GM08714 (cell line): ENCODE measurements around the gene SORBS2.

Experiments used
- H3K4me3 ChIP-seq: fragments of 200-500 bp; sonication (Bioruptor generic); 2 replicates; pipeline ENCODE4 v1.5.1; 2014; ENCODE audit warnings: mild to moderate bottlenecking, low read length, inconsistent platforms
- ZNF274 ChIP-seq: IDR thresholded peaks from 2 replicates; pipeline ENCODE4 v1.6.1; 2012; ENCODE audit warnings: mild to moderate bottlenecking, low read depth, low read length

SORBS2 gene

DNA sequence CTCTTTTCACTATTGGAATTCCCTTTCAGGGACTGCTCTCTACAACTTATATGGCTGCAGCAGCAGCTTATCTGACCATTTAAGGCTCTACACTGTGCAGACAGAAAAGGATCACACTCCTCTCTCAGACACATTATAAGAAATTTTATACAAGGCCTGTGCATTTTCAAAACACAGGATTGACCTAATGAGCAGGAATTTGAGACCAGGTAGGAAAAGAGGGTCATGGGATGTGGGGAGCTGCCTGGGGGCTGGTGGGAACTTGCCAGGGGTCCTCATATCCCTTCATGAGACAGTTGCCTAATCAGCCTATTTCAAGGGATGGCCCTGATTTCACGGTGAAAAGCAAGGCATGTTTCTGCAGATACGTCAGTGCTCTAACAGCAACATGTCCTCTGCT is 77.1 kb downstream of the SORBS2 start:
- H3K4me3 ChIP-seq, result no peak overlapping the region
- no peak for TF ChIP-seq ZNF274

GRCh38 chr4:185734214-185734613 is 77.8 kb downstream of the SORBS2 start:
- no peak overlapping the region for H3K4me3 ChIP-seq

DNA sequence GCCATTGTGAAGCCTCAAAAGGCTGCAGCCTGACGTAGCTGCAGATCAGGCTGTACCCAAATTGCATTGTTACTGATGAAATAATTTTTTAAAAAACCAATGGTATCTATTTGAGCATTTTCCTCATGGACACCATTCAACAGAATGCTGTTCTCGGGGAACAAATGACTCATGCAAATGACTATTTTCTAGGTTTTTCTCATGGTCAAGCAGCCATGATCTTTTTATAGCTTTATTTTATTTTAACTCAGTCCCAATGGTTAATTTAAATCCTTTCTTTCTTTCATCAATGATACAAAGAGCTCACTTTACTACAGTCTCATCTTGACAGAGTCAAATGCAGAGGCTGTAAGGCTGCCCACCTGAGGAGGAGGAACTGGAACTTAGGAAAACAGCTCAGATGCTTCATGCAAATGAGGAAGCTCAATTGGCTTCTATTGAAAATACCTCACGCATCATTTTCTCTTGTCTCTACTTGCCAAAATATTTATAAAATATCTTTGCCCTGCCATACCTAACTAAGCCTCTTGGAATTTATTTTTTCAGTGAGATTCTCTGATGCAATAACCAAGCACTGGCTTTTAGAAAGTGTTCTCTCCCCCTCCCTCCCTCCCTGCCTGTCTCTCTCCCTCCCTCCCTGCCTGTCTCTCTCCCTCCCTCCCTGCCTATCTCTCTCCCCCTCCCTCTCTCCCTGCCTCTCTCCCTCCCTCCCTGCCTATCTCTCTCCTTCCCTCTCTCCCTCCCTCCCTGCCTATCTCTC is 81.0 kb downstream of the SORBS2 start:
- no peak for TF ChIP-seq ZNF274
- no peak overlapping the region for H3K4me3 ChIP-seq

More at GRCh38 chr4:185734214-185734613, 77.8 kb downstream of the SORBS2 start:
- TF ChIP-seq ZNF274, result no peak

- H3K4me3 ChIP-seq, result no peak overlapping the region
- no peak for TF ChIP-seq ZNF274
These were observed 81.6 kb downstream of the SORBS2 start for GRCh38 chr4:185730387-185730786.

- H3K4me3 ChIP-seq, result no peak overlapping the region
- TF ChIP-seq ZNF274, result no peak
These were observed 82.6 kb downstream of the SORBS2 start for GRCh38 chr4:185729391-185729804.

DNA sequence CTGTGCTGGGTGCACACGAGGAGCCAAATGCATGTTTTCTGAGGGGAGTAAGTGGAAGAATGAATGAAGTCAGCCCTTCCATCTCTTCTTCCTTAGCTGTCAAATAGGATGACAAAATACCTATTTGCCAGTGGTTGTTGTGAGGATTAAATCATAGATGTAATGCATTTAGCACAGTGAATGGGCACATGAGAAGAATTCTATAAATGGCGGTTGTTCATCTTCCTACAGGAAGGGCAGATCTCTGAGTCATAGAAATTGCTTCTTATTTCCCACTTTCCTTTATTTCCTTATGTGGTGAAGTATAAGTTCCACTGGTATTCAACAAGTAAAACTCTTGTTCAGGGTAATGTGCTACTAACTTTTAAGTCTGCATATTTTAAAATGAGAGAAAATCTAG is 83.1 kb downstream of the SORBS2 start:
- no peak for TF ChIP-seq ZNF274
- H3K4me3 ChIP-seq, result no peak overlapping the region

DNA sequence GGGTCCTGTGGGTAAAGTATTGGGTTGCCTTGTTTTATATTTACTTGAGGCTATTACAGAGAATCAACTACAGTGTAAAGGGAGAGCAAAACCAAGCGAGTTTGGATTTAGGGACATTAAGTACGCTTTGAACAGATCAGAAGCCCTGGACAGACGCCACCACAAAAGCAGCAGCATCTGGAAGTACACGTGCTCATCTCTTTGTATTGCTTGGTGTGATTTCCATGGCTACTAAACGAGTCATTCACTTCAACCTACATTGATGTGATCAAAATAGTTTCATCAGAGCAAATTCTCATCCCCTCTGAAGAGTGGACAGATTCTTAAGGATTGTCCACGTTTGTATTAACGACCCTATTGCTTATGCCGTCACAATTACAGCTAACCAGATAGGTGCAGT is 85.1 kb downstream of the SORBS2 start:
- no peak for TF ChIP-seq ZNF274
- no peak overlapping the region for H3K4me3 ChIP-seq

GRCh38 chr4:185723631-185724260 is 88.2 kb downstream of the SORBS2 start:
- TF ChIP-seq ZNF274, result no peak
- no peak overlapping the region for H3K4me3 ChIP-seq

GRCh38 chr4:185722029-185722316 is 90.0 kb downstream of the SORBS2 start:
- no peak overlapping the region for H3K4me3 ChIP-seq

GRCh38 chr4:185721190-185722028 is 90.6 kb downstream of the SORBS2 start:
- TF ChIP-seq ZNF274, result no peak
- H3K4me3 ChIP-seq, result no peak overlapping the region

More at GRCh38 chr4:185722029-185722316, 90.0 kb downstream of the SORBS2 start:
- TF ChIP-seq ZNF274, result no peak

DNA sequence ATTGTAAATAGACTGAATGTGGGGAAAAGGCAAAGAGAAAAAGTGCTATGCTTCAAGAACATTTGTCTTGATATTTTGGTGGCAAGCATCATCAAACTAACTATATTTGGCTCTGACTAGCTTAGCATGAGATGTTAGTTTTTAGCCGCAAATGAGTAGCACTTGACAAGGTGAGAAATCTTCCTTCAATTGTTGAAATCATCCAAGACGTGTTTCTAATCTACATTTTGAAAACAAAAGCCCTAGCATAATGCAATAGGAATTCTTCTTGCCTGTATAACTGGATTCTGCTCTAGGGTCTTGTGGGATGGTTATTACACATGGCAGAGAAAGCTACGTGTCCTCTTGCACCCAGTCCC is 92.5 kb downstream of the SORBS2 start:
- no peak for TF ChIP-seq ZNF274
- H3K4me3 ChIP-seq, result no peak overlapping the region

GRCh38 chr4:185718578-185719499 is 93.2 kb downstream of the SORBS2 start:
- no peak overlapping the region for H3K4me3 ChIP-seq
- TF ChIP-seq ZNF274, result no peak

DNA sequence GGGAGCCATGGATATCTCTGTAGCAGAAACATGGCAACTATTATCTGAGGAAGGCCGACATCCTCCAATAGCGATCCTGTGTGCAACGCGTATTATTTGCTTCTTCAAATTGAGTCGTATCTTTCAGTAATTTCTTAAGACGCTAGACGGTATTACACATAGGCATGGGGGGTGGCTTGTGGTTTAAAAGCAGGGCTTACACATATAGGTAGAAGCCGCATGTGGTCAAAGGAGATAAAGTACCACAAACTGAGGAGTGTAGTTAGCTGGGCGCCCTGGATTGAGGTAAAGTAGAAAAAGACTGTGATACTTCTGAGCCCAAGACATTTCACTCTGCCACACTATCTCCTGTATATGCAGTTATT is 94.6 kb downstream of the SORBS2 start:
- H3K4me3 ChIP-seq, result no peak overlapping the region
- no peak for TF ChIP-seq ZNF274
